GM12878 (cell line): ENCODE data around the gene PLOD2. TPM values are rescaled to one million over a fixed set of nuclear protein-coding genes. Genes with fewer than 3 reads are reported as not detected.

Source experiments
- ATAC-seq: fragments of 200-7000 bp; cut with Tn5 transposase; 3 replicates; pipeline ENCODE4 v1.9.1; 2020; ENCODE audit warnings: mild to moderate bottlenecking, moderate library complexity
- BruUV-seq: library from RNA; stranded (reverse); fragments of 400-500 nt; replicated peaks from 2 replicates; lab custom pipeline; 2021; lab: Mats Ljungman, UMichigan
- CTCF ChIA-PET: fragments of 300-600 bp; sonication (Branson Sonifier 250); formaldehyde crosslinking; extraction: SDS; loops from one replicate; lab custom pipeline; 2021; ENCODE audit warnings: inconsistent platforms; lab: Yijun Ruan, JAX
- POLR2A ChIA-PET: fragments of 350-600 bp; formaldehyde crosslinking; extraction: SDS; loops from one replicate; lab custom pipeline; 2021; ENCODE audit warnings: inconsistent platforms; lab: Charles Lee
- RAD21 ChIA-PET: fragments of 300-600 bp; sonication (Branson Sonifier 250); formaldehyde crosslinking; loops from one replicate; lab custom pipeline; 2023; ENCODE audit warnings: antibody characterized with exemption; ENCODE audit not compliant: unreplicated experiment; lab: Charles Lee
- SMC1A ChIA-PET: fragments of 300-600 bp; sonication (Branson Sonifier 250); formaldehyde crosslinking; loops from one replicate; lab custom pipeline; 2023; ENCODE audit not compliant: unreplicated experiment, uncharacterized antibody; lab: Charles Lee
- DNase-seq: peaks from one replicate; pipeline ENCODE4 v3.0.0-alpha.2; 2011; ENCODE audit warnings: low read depth, low spot score
- FAIRE-seq: peaks from 3 replicates; lab custom pipeline; 2011; peaks lifted over from hg19 to GRCh38; lab: Jason Lieb, UNC
- H2AFZ ChIP-seq: 2 replicates; pipeline ENCODE4 v1.6.0; 2011; ENCODE audit warnings: low read depth, low read length, control low read depth; ENCODE audit not compliant: control insufficient read depth
- H3K27ac ChIP-seq: 2 replicates; pipeline ENCODE4 v1.5.1; 2011; ENCODE audit warnings: control low read depth; ENCODE audit not compliant: control insufficient read depth, insufficient read depth
- H3K27me3 ChIP-seq, 2 experiments: replicated peaks in 1 of 2; 2 replicates each; pipeline versions ENCODE4 v1.6.0 to v1.6.1; 2011; ENCODE audit warnings: low read length in 1 of 2; ENCODE audit not compliant: control insufficient read depth in 2 of 2, insufficient read depth in 2 of 2
- H3K36me3 ChIP-seq, 2 experiments: 2 replicates each; pipeline ENCODE4 v1.5.1; 2011; ENCODE audit warnings: low read length in 1 of 2; ENCODE audit not compliant: control insufficient read depth in 2 of 2, insufficient read depth in 2 of 2
- H3K4me1 ChIP-seq: 2 replicates; pipeline ENCODE4 v1.6.1; 2011; ENCODE audit warnings: mild to moderate bottlenecking, low read length, moderate library complexity, mixed read lengths; ENCODE audit not compliant: control insufficient read depth, insufficient read depth
- H3K4me2 ChIP-seq: 2 replicates; pipeline ENCODE4 v1.6.0; 2011; ENCODE audit warnings: control low read depth; ENCODE audit not compliant: control insufficient read depth, insufficient read depth
- H3K4me3 ChIP-seq: fragments of 200-600 bp; sonication (generic); 2 replicates; pipeline ENCODE4 v1.5.1; 2016
- H3K79me2 ChIP-seq: 2 replicates; pipeline ENCODE4 v1.6.0; 2011; ENCODE audit warnings: low read length; ENCODE audit not compliant: control insufficient read depth, insufficient read depth
- H3K9ac ChIP-seq: 2 replicates; pipeline ENCODE4 v1.8.0; 2011; ENCODE audit warnings: low read length, control low read depth, mixed read lengths; ENCODE audit not compliant: control insufficient read depth, insufficient read depth
- H3K9me3 ChIP-seq: replicated peaks from 3 replicates; pipeline ENCODE4 v1.5.1; 2011; ENCODE audit warnings: mild to moderate bottlenecking, low read length; ENCODE audit not compliant: control insufficient read depth, insufficient read depth
- H4K20me1 ChIP-seq: 2 replicates; pipeline ENCODE4 v1.6.0; 2011; ENCODE audit not compliant: control insufficient read depth, insufficient read depth
- BCLAF1 ChIP-seq: fragments of 450-650 bp; IDR thresholded peaks from 2 replicates; pipeline ENCODE4 v1.6.1; 2017; ENCODE audit warnings: antibody characterized with exemption, mild to moderate bottlenecking, moderate library complexity
- E2F4 ChIP-seq: IDR thresholded peaks from 2 replicates; pipeline ENCODE4 v1.6.1; 2012; ENCODE audit warnings: low read depth, low read length, improper control_type of control experiment
- E2F8 ChIP-seq: fragments of 450-650 bp; IDR thresholded peaks from 2 replicates; pipeline ENCODE4 v1.6.1; 2018; ENCODE audit warnings: mild to moderate bottlenecking, low read depth, moderate library complexity; ENCODE audit not compliant: partially characterized antibody
- ESRRA ChIP-seq: IDR thresholded peaks from 2 replicates; pipeline ENCODE4 v1.6.1; 2012; ENCODE audit warnings: mild to moderate bottlenecking, low read length, improper control_type of control experiment
- HCFC1 ChIP-seq: fragments of 150-350 bp; IDR thresholded peaks from 2 replicates; pipeline ENCODE4 v1.6.1; 2014; ENCODE audit warnings: low read length
- IKZF1 ChIP-seq: fragments of 450-650 bp; conservative IDR thresholded peaks from 2 replicates; pipeline ENCODE4 v1.6.1; 2017; ENCODE audit warnings: antibody characterized with exemption, mild to moderate bottlenecking
- KAT2A ChIP-seq: conservative IDR thresholded peaks from 2 replicates; pipeline ENCODE4 v1.6.1; 2011; ENCODE audit warnings: low read depth, low read length; ENCODE audit not compliant: control insufficient read depth
- KLF5 ChIP-seq: fragments of 450-650 bp; IDR thresholded peaks from 2 replicates; pipeline ENCODE4 v1.6.1; 2014; ENCODE audit warnings: mild to moderate bottlenecking; ENCODE audit not compliant: partially characterized antibody
- MTA2 ChIP-seq: fragments of 450-650 bp; IDR thresholded peaks from 2 replicates; pipeline ENCODE4 v1.6.1; 2016; ENCODE audit warnings: low read depth, mild to moderate bottlenecking, moderate library complexity
- SMC3 ChIP-seq: IDR thresholded peaks from 2 replicates; pipeline ENCODE4 v1.6.1; 2011; ENCODE audit warnings: low read length, improper control_type of control experiment, borderline replicate concordance
- ZNF207 ChIP-seq: fragments of 450-650 bp; IDR thresholded peaks from 2 replicates; pipeline ENCODE4 v1.6.1; 2014; ENCODE audit warnings: antibody characterized with exemption, mild to moderate bottlenecking, borderline replicate concordance
- ZNF384 ChIP-seq: IDR thresholded peaks from 2 replicates; pipeline ENCODE4 v1.6.1; 2012; ENCODE audit warnings: low read depth, mild to moderate bottlenecking, low read length, improper control_type of control experiment, borderline replicate concordance
- ZNF622 ChIP-seq: fragments of 450-650 bp; IDR thresholded peaks from 2 replicates; pipeline ENCODE4 v1.6.1; 2017; ENCODE audit warnings: mild to moderate bottlenecking, inconsistent platforms
- ZZZ3 ChIP-seq: IDR thresholded peaks from 2 replicates; pipeline ENCODE4 v1.6.1; 2011; ENCODE audit warnings: low read depth; ENCODE audit not compliant: control insufficient read depth, insufficient read length
- WGBS: methylation state at CpG from one replicate; pipeline ENCODE4 v1.1.6; 2016; ENCODE audit warnings: low lambda C conversion rate; ENCODE audit not compliant: insufficient replicate concordance, insufficient coverage; ENCODE audit errors: missing lambda C conversion rate; 5-methylcytosine and 5-hydroxymethylcytosine counted together
- in situ Hi-C: fragments of 300-500 bp; cut with MboI; formaldehyde crosslinking; loops from 9 replicates; pipeline ENCODE4 v1.14.3; 2018; ENCODE audit warnings: mixed read lengths
- intact Hi-C: fragments of 100-400 bp; cut with micrococcal nuclease; formaldehyde crosslinking; loops from one replicate; pipeline ENCODE4 v1.14.2; 2022; ENCODE audit not compliant: unreplicated experiment
- polyA plus RNA-seq, 11 experiments: library from polyadenylated mRNA; depleted of rRNA in 4 of 11; unstranded in 6 of 11; stranded (reverse) in 5 of 11; fragments of >200 nt; fragmentation: Nextera tagmentation in 4 of 11; fragmentation: Illumina TruSeq in 1 of 11; extraction: Ambion mirVana in 4 of 11; extraction: Trizol in 1 of 11; gene quantifications; 1 replicate in 1 of 11; 2 replicates in 10 of 11; pipeline versions ENCODE4 v1.2.1 to v1.2.3, GENCODE V29; 2011 to 2016; ENCODE audit warnings: inconsistent platforms in 2 of 11, missing spikeins in 2 of 11, low read depth in 1 of 11
- total RNA-seq, 4 experiments: library from RNA; depleted of rRNA in 3 of 4; stranded (reverse); fragments of >200 nt in 3 of 4; fragmentation: Illumina TruSeq in 1 of 4; extraction: Trizol in 1 of 4; gene quantifications; 2 replicates each; pipeline versions ENCODE4 v1.2.1 to v1.2.3, GENCODE V29; 2013 to 2021

PLOD2 gene
- total and polyA plus RNA-seq, 10 of the 15 experiments (the other 5 are each of a cell fraction or from before 2014, with no cell fraction given), result 0.03 to 0.56 (median 0.33) TPM; not detected in 4

DNA sequence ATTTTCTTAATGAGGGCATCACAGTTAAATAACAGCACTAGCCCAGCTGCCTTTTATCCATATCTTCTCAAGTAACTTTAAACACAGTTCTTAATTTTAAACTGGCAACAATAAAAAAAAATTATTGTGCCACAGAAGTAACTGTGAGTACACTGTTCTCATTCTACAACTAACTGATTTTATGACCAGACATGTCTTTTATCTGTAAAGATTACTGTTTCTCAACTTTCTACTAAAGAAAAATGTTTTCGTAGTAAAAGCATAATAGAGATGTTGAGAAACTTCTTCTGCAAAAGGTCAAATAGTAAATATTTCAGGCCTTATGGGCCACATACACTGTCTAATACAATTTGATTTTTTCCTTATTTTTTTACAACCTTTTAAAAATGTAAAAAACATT lies 32.0 kb downstream of the PLOD2 start:
- Histone ChIP-seq H3K36me3 (no peaks in the 10 kb centered on the region), H3K27me3 (no peaks in the 10 kb centered on the region), H3K79me2 (no peaks in the 10 kb centered on the region), H2AFZ (no peak overlapping the region), H3K9me3 (no peaks in the 10 kb centered on the region), H3K4me3 (no peak overlapping the region), H3K9ac (no peak overlapping the region), H3K4me1 (no peaks in the 10 kb centered on the region), H3K4me2 (no peak overlapping the region), H4K20me1 (no peaks in the 10 kb centered on the region), H3K27ac (no peak overlapping the region)
- RAD21 ChIA-PET, result interaction anchor here (0.7 kb wide), 1 partner anchor 523 kb away, joined by 3 read pairs; no protein-coding TSS in a partner anchor
- DNase-seq (no peak), FAIRE-seq (no peak), ATAC-seq (no peak)
- CTCF ChIA-PET, result interaction anchor here (0.6 to 0.8 kb wide), 2 partner anchors 19 to 129 kb away, joined by 4 to 7 read pairs; no protein-coding TSS in a partner anchor
- 0% methylated on average over 1 of the region's 1 CpG for WGBS
- in situ Hi-C loops, result no loop called here
- BruUV-seq, result no TSS peak
- POLR2A ChIA-PET, result no interaction called here
- intact Hi-C loops, result no loop called here
- TF ChIP-seq E2F8 (no peak), KAT2A (no peak), ZNF207 (no peak), ZNF384 (no peak), ZZZ3 (no peak), MTA2 (no peak), IKZF1 (no peak), ZNF622 (no peak), SMC3 (no peak), ESRRA (no peak), HCFC1 (no peak), E2F4 (no peak), KLF5 (no peak), BCLAF1 (no peak)
- SMC1A ChIA-PET, result no interaction called here
